IPS DF 6.9 (cell line): ENCODE data around the gene CCL24.
"Not testable (repeated sequence)": the region's sequence is repeated elsewhere in the genome, so short reads cannot be mapped to it uniquely, and the experiment has no call there.

Experiments used
- DNase-seq: peaks from one replicate; pipeline ENCODE4 v3.0.0-alpha.2; 2013; ENCODE audit warnings: low read depth, low spot score
- H3K27ac ChIP-seq: one replicate; pipeline ENCODE4 v1.5.1; 2013; ENCODE audit warnings: low read length, control low read depth
- H3K27me3 ChIP-seq: 2 replicates; pipeline ENCODE4 v1.6.1; 2013; ENCODE audit warnings: mild to moderate bottlenecking, low read length; ENCODE audit not compliant: control insufficient read depth, insufficient read depth
- H3K36me3 ChIP-seq: 2 replicates; pipeline ENCODE4 v1.6.1; 2013; ENCODE audit warnings: low read length; ENCODE audit not compliant: control insufficient read depth, insufficient read depth
- H3K4me1 ChIP-seq: 2 replicates; pipeline ENCODE4 v1.6.1; 2013; ENCODE audit warnings: low read length; ENCODE audit not compliant: control insufficient read depth, insufficient read depth
- H3K4me3 ChIP-seq: 2 replicates; pipeline ENCODE4 v1.5.1; 2013; ENCODE audit warnings: mild to moderate bottlenecking, low read length
- H3K9me3 ChIP-seq: 2 replicates; pipeline ENCODE4 v1.6.1; 2013; ENCODE audit warnings: low read length, inconsistent platforms; ENCODE audit not compliant: control insufficient read depth, insufficient read depth
- WGBS: extraction: QIAGEN DNeasy Blood & Tissue Kit; methylation state at CpG from one replicate; pipeline ENCODE4 v1.1.7; 2013; ENCODE audit warnings: mixed read lengths, missing lambda C conversion rate; ENCODE audit not compliant: insufficient read length, insufficient coverage; 5-methylcytosine and 5-hydroxymethylcytosine counted together

Gene CCL24

GRCh38 chr7:75761801-75762200 is 51.8 kb downstream of the CCL24 start:
- no CpG with 5 or more reads among the region's 3 CpGs for WGBS
- not testable (repeated sequence) for H3K27ac ChIP-seq, H3K27me3 ChIP-seq, H3K9me3 ChIP-seq, DNase-seq, H3K4me3 ChIP-seq, H3K36me3 ChIP-seq, H3K4me1 ChIP-seq
